K562 (cell line): ENCODE measurements around the gene MMP11. TPM values are rescaled to one million over a fixed set of nuclear protein-coding genes. Genes with fewer than 3 reads are reported as not detected.

Experiments
- CTCF ChIP-seq, 3 experiments: IDR thresholded peaks in 2 of 3; conservative IDR thresholded peaks in 1 of 3; 2 replicates each; pipeline ENCODE4 v1.5.1; 2011 to 2012; ENCODE audit warnings: low read length in 3 of 3, mild to moderate bottlenecking in 3 of 3, control low read depth in 2 of 3, improper control_type of control experiment in 1 of 3, inconsistent platforms in 1 of 3, low read depth in 1 of 3, mixed read lengths in 1 of 3, moderate library complexity in 1 of 3; ENCODE audit not compliant: insufficient read depth in 2 of 3
- HNRNPH1 ChIP-seq: fragments of 200-400 bp; formaldehyde crosslinking; optimal IDR thresholded peaks from 2 replicates; pipeline ENCODE3; 2017; ENCODE audit warnings: low read depth, mild to moderate bottlenecking, low read length, moderate library complexity
- POLR2A ChIP-seq: fragments of 450-650 bp; conservative IDR thresholded peaks from 2 replicates; pipeline ENCODE4 v1.6.1; 2016
- RNF219 ChIP-seq: fragments of 250-450 bp; sonication (Bioruptor Pico); IDR thresholded peaks from 2 replicates; pipeline ENCODE4 v1.5.0; 2022; ENCODE audit warnings: mild to moderate bottlenecking
- ZNF133 ChIP-seq: fragments of 250-450 bp; sonication (Bioruptor Pico); IDR thresholded peaks from 2 replicates; pipeline ENCODE4 v1.4.0; 2020; ENCODE audit warnings: mild to moderate bottlenecking
- ZNF3 ChIP-seq: fragments of 250-450 bp; sonication (Bioruptor Pico); IDR thresholded peaks from 2 replicates; pipeline ENCODE4 v1.5.0; 2021; ENCODE audit warnings: mild to moderate bottlenecking, moderate library complexity
- ZNF324 ChIP-seq: fragments of 250-450 bp; sonication (Bioruptor Pico); IDR thresholded peaks from 2 replicates; pipeline ENCODE4 v1.4.0; 2020; ENCODE audit warnings: mild to moderate bottlenecking
- ZNF561 ChIP-seq: fragments of 450-650 bp; formaldehyde crosslinking; conservative IDR thresholded peaks from 2 replicates; pipeline ENCODE4 v1.4.0; 2020; ENCODE audit warnings: mild to moderate bottlenecking, moderate library complexity
- polyA plus RNA-seq, 8 experiments: library from polyadenylated mRNA; depleted of rRNA in 4 of 8; stranded (reverse) in 5 of 8; unstranded in 3 of 8; fragments of >200 nt; fragmentation: Nextera tagmentation in 2 of 8; fragmentation: Illumina TruSeq in 1 of 8; extraction: Ambion mirVana in 2 of 8; extraction: Trizol in 1 of 8; gene quantifications; 2 replicates each; pipeline versions ENCODE4 v1.2.1 to v1.2.3, GENCODE V29; 2011 to 2014; ENCODE audit warnings: inconsistent platforms in 1 of 8, missing spikeins in 1 of 8
- total RNA-seq, 7 experiments: library from RNA; depleted of rRNA in 6 of 7; stranded (reverse); fragments of >200 nt in 6 of 7; fragmentation: Illumina TruSeq in 2 of 7; extraction: Trizol in 2 of 7; gene quantifications; 2 replicates each; pipeline versions ENCODE4 v1.2.1 to v1.2.3, GENCODE V29; 2011 to 2021; ENCODE audit warnings: low replicate concordance in 1 of 7
- TF ChIP-seq, protein P1 (sequence below): fragments of 250-450 bp; sonication (Bioruptor Pico); IDR thresholded peaks from 2 replicates; pipeline ENCODE4 v1.8.0; 2022; ENCODE audit warnings: moderate library complexity, mild to moderate bottlenecking, inconsistent platforms
- TF ChIP-seq, protein P2 (sequence below), 2 experiments: fragments of 450-650 bp in 1 of 2; sonication (generic) in 1 of 2; formaldehyde crosslinking in 1 of 2; IDR thresholded peaks; 2 replicates each; pipeline versions ENCODE4 v1.7.1 to v1.9.0; 2016 to 2022; ENCODE audit warnings: inconsistent platforms in 1 of 2, mild to moderate bottlenecking in 1 of 2, missing genetic modification reagents in 1 of 2

Gene MMP11
- total and polyA plus RNA-seq, 9 of the 15 experiments (the other 6 are each of a cell fraction or from before 2014, with no cell fraction given): 0.14 to 1.8 (median 1.1) TPM; not detected in 2

- TF ChIP-seq CTCF (IDR thresholded peaks at IDR 0.05 in 2 of 3, conservative IDR thresholded peaks at IDR 0.05 in 1 of 3; ENCODE audit: insufficient read depth in 2 of 3, low read depth in 1 of 3, low read length in 3 of 3) (peak; percentile 66 to 73 (median 68)), ZNF324 (no peak), POLR2A (peak; percentile 96), ZNF561 (CRISPR knock-in tag) (no peak), RNF219 (CRISPR knock-in tag) (no peak), ZNF133 (CRISPR knock-in tag) (no peak), ZNF3 (no peak), HNRNPH1 (no peak)
- TF ChIP-seq, protein P1, sequence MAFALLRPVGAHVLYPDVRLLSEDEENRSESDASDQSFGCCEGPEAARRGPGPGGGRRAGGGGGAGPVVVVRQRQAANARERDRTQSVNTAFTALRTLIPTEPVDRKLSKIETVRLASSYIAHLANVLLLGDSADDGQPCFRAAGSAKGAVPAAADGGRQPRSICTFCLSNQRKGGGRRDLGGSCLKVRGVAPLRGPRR: 0 out of 2 replicates have a peak, but pooled peaks have one; percentile 42
- TF ChIP-seq, protein P2, sequence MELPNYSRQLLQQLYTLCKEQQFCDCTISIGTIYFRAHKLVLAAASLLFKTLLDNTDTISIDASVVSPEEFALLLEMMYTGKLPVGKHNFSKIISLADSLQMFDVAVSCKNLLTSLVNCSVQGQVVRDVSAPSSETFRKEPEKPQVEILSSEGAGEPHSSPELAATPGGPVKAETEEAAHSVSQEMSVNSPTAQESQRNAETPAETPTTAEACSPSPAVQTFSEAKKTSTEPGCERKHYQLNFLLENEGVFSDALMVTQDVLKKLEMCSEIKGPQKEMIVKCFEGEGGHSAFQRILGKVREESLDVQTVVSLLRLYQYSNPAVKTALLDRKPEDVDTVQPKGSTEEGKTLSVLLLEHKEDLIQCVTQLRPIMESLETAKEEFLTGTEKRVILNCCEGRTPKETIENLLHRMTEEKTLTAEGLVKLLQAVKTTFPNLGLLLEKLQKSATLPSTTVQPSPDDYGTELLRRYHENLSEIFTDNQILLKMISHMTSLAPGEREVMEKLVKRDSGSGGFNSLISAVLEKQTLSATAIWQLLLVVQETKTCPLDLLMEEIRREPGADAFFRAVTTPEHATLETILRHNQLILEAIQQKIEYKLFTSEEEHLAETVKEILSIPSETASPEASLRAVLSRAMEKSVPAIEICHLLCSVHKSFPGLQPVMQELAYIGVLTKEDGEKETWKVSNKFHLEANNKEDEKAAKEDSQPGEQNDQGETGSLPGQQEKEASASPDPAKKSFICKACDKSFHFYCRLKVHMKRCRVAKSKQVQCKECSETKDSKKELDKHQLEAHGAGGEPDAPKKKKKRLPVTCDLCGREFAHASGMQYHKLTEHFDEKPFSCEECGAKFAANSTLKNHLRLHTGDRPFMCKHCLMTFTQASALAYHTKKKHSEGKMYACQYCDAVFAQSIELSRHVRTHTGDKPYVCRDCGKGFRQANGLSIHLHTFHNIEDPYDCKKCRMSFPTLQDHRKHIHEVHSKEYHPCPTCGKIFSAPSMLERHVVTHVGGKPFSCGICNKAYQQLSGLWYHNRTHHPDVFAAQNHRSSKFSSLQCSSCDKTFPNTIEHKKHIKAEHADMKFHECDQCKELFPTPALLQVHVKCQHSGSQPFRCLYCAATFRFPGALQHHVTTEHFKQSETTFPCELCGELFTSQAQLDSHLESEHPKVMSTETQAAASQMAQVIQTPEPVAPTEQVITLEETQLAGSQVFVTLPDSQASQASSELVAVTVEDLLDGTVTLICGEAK (IDR thresholded peaks at IDR 0.05): no peak
- TF ChIP-seq, protein P2 (CRISPR knock-in tag; IDR thresholded peaks at IDR 0.05): no peak
These were observed 4.7 kb upstream of the MMP11 start, which contains the start of gene CHCHD10 (continued) for GRCh38 chr22:23767673-23768548.
